CD4-positive, CD25-positive, alpha-beta regulatory T cell (primary cell): Measurements from ENCODE around the gene CCS. TPM values are rescaled to one million over a fixed set of nuclear protein-coding genes. Genes with fewer than 3 reads are reported as not detected.

ENCODE experiments used
- ATAC-seq, 2 donors: fragments of 150-1000 bp; cut with Tn5 transposase; one replicate each; pipeline ENCODE4 v1.10.0; 2021; ENCODE audit warnings: low read depth in 2 of 2, moderate number of reproducible peaks in 2 of 2, moderate library complexity in 1 of 2
- DNase-seq, 3 donors: peaks; one replicate each; pipeline versions ENCODE4 v3.0.0 to v3.0.0-alpha.2; 2012 to 2022; ENCODE audit warnings: mixed read lengths in 1 of 3
- H3K27ac ChIP-seq: one replicate; pipeline ENCODE4 v1.7.0; 2013; ENCODE audit warnings: mild to moderate bottlenecking, low read length; ENCODE audit not compliant: insufficient read depth, poor library complexity, severe bottlenecking
- H3K27me3 ChIP-seq: one replicate; pipeline ENCODE4 v1.7.0; 2013; ENCODE audit warnings: low read length; ENCODE audit not compliant: control insufficient read depth, insufficient read depth
- H3K36me3 ChIP-seq: one replicate; pipeline ENCODE4 v1.7.0; 2013; ENCODE audit warnings: mild to moderate bottlenecking, low read length, moderate library complexity; ENCODE audit not compliant: control insufficient read depth, insufficient read depth
- H3K4me1 ChIP-seq: 2 replicates; pipeline ENCODE4 v1.7.0; 2013; ENCODE audit warnings: mild to moderate bottlenecking, low read length; ENCODE audit not compliant: insufficient read depth, control insufficient read depth, poor library complexity, severe bottlenecking
- H3K4me3 ChIP-seq: one replicate; pipeline ENCODE4 v1.7.0; 2013; ENCODE audit warnings: low read depth, mild to moderate bottlenecking, low read length, moderate library complexity
- H3K9me3 ChIP-seq, 2 experiments: 1 replicate in 1 of 2; 2 replicates in 1 of 2; pipeline ENCODE4 v1.7.0; 2013; ENCODE audit warnings: low read length in 2 of 2, mild to moderate bottlenecking in 1 of 2, moderate library complexity in 1 of 2; ENCODE audit not compliant: control insufficient read depth in 2 of 2
- H3K27ac Mint-ChIP-seq, 3 donors: one replicate each; pipeline ENCODE4 v1.8.0; 2020 to 2022; ENCODE audit warnings: mild to moderate bottlenecking in 3 of 3, mixed read lengths in 3 of 3, moderate library complexity in 2 of 3
- H3K27me3 Mint-ChIP-seq: one replicate; pipeline ENCODE4 v1.8.0; 2022; ENCODE audit warnings: mild to moderate bottlenecking, mixed read lengths
- H3K36me3 Mint-ChIP-seq: one replicate; pipeline ENCODE4 v1.8.0; 2020; ENCODE audit warnings: mixed read lengths
- H3K4me1 Mint-ChIP-seq, 4 donors: one replicate each; pipeline ENCODE4 v1.8.0; 2020 to 2022; ENCODE audit warnings: mixed read lengths in 4 of 4, mild to moderate bottlenecking in 1 of 4
- H3K4me3 Mint-ChIP-seq, 4 donors: one replicate each; pipeline ENCODE4 v1.8.0; 2020 to 2022; ENCODE audit warnings: mild to moderate bottlenecking in 4 of 4, mixed read lengths in 4 of 4, moderate library complexity in 3 of 4
- H3K9me3 Mint-ChIP-seq, 7 donors: one replicate each; pipeline ENCODE4 v1.8.0; 2020 to 2022; ENCODE audit warnings: mixed read lengths in 7 of 7, mild to moderate bottlenecking in 3 of 7, moderate library complexity in 2 of 7
- polyA plus RNA-seq, 4 donors: library from polyadenylated mRNA; unstranded; fragments of 300-500 nt; fragmentation: Illumina TruSeq; gene quantifications; one replicate each; pipeline ENCODE4 v1.2.3, GENCODE V29; 2021
- total RNA-seq: library from RNA; stranded (reverse); gene quantifications from one replicate; pipeline ENCODE4 v1.2.3, GENCODE V29; 2022

Gene CCS
- total and polyA plus RNA-seq, 5 donors from 2014 or later = 31.0 to 37.8 (median 34.2) TPM

GRCh38 chr11:66547662-66548009, 45.3 kb upstream of the CCS start:
- H3K27ac Mint-ChIP-seq = no peak overlapping the region
- peak overlapping the region in 2 of 4 donors; percentile 75 to 82 for H3K4me3 Mint-ChIP-seq
- no peaks in the 10 kb centered on the region for H3K9me3 ChIP-seq
- H3K9me3 Mint-ChIP-seq = no peaks in the 10 kb centered on the region
- no peaks in the 10 kb centered on the region for H3K27me3 ChIP-seq
- peaks cover 43% of the 10 kb centered on the region for H3K4me1 ChIP-seq
- H3K4me3 ChIP-seq = no peak overlapping the region
- peaks cover 9 to 32% (median 13%) of the 10 kb centered on the region in 4 donors for H3K4me1 Mint-ChIP-seq
- no peaks in the 10 kb centered on the region for H3K36me3 ChIP-seq
- H3K27ac ChIP-seq = no peak overlapping the region
- peaks cover 3% of the 10 kb centered on the region for H3K36me3 Mint-ChIP-seq
- ATAC-seq = no peak
- peaks cover 5% of the 10 kb centered on the region for H3K27me3 Mint-ChIP-seq
- no peak for DNase-seq

DNA sequence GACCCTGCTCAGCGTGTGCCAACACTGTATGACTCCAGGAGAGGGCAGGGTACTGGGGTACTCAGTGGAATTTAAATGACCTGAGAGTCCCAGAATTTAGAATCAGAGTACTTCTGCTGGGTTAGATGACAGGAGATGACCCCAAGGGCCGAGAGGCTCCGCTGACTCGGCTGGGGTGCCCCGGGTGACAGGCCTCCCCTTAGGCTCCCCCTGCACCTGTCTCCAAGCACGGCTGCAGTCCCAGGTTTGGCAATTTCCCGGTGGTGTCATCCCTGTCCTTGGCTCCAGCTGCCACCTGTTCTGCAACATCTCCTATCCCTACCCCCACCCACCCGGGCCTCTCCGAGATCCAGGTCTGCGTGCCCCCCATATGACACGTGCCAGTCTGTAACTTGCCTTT, 44.9 kb upstream of the CCS start:
- no peak overlapping the region for H3K27ac Mint-ChIP-seq
- Histone ChIP-seq H3K27ac (no peak overlapping the region), H3K36me3 (no peaks in the 10 kb centered on the region), H3K4me3 (no peak overlapping the region), H3K4me1 (peaks cover 43% of the 10 kb centered on the region), H3K9me3 (no peaks in the 10 kb centered on the region), H3K27me3 (no peaks in the 10 kb centered on the region)
- no peaks in the 10 kb centered on the region for H3K36me3 Mint-ChIP-seq
- peaks cover 5% of the 10 kb centered on the region for H3K27me3 Mint-ChIP-seq
- peak overlapping the region; percentile 47 to 82 (median 64) for H3K4me3 Mint-ChIP-seq
- ATAC-seq = no peak
- H3K4me1 Mint-ChIP-seq = peaks cover 9 to 28% (median 13%) of the 10 kb centered on the region in 4 donors
- no peaks in the 10 kb centered on the region for H3K9me3 Mint-ChIP-seq
- no peak for DNase-seq

DNA sequence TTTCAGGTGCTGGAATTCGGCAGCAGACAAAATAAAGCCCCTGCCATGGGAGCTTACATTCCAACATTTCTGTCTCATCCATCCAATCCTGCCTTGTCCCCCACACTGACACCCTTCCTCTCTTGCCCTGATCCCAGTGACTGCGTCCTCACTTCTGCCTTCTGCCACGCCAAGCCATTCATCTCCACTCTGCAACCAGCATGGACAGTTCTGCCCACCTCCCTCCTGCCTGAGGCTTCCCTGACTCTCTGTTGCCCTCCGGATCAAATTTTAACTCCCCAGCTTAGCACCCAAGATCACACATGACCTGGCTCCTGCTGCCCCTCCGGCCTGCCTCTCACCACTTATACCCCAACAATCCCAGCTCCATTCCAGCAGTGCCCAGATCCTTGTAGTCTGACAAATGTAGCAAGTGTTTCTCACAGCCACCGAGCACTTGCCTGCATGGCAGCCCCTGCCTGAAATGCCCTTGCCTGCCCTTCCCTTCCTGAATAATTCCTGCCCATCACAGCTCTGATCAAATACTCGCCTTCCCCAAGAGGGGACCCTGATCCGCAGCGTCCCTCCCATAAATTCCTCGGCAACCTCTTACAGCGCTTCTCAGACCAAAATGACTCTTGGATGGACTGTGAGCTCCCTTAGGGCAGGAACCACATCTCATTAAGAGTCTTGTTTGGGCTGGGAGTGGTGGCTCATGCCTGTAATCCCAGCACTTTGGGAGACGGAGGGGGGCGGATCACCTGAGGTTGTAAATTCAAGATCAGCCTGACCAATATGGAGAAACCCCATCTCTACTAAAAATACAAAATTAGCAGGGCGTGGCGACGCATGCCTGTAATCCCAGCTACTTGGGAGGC, 44.0 kb upstream of the CCS start:
- Mint-ChIP-seq H3K4me3 (peak overlapping the region; percentile 10 to 79 (median 61)), H3K9me3 (no peaks in the 10 kb centered on the region), H3K4me1 (peaks cover 9 to 18% (median 10%) of the 10 kb centered on the region in 4 donors), H3K27me3 (peaks cover 5% of the 10 kb centered on the region), H3K36me3 (no peaks in the 10 kb centered on the region), H3K27ac (peak overlapping the region in 2 of 3 donors; percentile 55 to 56)
- Histone ChIP-seq H3K4me1 (peaks cover 33% of the 10 kb centered on the region), H3K27me3 (no peaks in the 10 kb centered on the region), H3K4me3 (no peak overlapping the region), H3K27ac (no peak overlapping the region), H3K36me3 (no peaks in the 10 kb centered on the region), H3K9me3 (no peaks in the 10 kb centered on the region)
- no peak for ATAC-seq
- DNase-seq = no peak

DNA sequence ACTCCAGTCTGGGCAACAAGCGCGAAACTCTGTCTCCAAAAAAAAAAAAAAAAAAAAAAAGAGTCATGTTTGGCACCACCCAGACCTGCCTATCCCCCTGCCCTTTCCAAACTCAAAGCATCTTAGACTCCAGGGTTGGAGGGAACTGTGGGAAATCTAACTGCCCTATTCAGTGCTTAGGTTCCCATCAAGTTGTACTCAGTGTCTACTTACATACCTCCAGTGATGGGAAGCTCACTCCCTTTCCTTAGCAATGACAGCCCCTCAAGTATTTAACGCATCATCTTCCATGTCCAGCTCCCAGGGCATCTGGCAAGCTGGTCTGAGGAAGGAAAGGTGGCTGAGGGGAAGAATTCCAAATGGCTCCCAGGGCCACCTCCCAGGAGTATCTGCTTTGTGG, 43.3 kb upstream of the CCS start:
- Mint-ChIP-seq H3K36me3 (no peaks in the 10 kb centered on the region), H3K27me3 (peaks cover 5% of the 10 kb centered on the region), H3K4me1 (peaks cover 4 to 13% (median 5%) of the 10 kb centered on the region in 4 donors), H3K9me3 (no peaks in the 10 kb centered on the region), H3K27ac (no peak overlapping the region), H3K4me3 (peak overlapping the region in 1 of 4 donors; percentile 75)
- H3K27ac ChIP-seq = no peak overlapping the region
- no peak overlapping the region for H3K4me3 ChIP-seq
- no peak for ATAC-seq
- no peaks in the 10 kb centered on the region for H3K27me3 ChIP-seq
- no peaks in the 10 kb centered on the region for H3K36me3 ChIP-seq
- no peaks in the 10 kb centered on the region for H3K9me3 ChIP-seq
- H3K4me1 ChIP-seq = peaks cover 26% of the 10 kb centered on the region
- DNase-seq = no peak

GRCh38 chr11:66550887-66551286, 42.1 kb upstream of the CCS start:
- H3K27ac Mint-ChIP-seq = no peak overlapping the region
- Histone ChIP-seq H3K4me1 (peaks cover 14% of the 10 kb centered on the region), H3K27ac (no peak overlapping the region), H3K36me3 (no peaks in the 10 kb centered on the region), H3K4me3 (no peak overlapping the region), H3K9me3 (no peaks in the 10 kb centered on the region), H3K27me3 (no peaks in the 10 kb centered on the region)
- DNase-seq = no peak
- H3K4me3 Mint-ChIP-seq = no peak overlapping the region
- H3K9me3 Mint-ChIP-seq = peaks cover 0 to 1% (median 0%) of the 10 kb centered on the region in 7 donors
- peaks cover 5% of the 10 kb centered on the region for H3K27me3 Mint-ChIP-seq
- H3K36me3 Mint-ChIP-seq = no peaks in the 10 kb centered on the region
- H3K4me1 Mint-ChIP-seq = peaks cover 0 to 5% (median 3%) of the 10 kb centered on the region in 4 donors
- no peak for ATAC-seq

DNA sequence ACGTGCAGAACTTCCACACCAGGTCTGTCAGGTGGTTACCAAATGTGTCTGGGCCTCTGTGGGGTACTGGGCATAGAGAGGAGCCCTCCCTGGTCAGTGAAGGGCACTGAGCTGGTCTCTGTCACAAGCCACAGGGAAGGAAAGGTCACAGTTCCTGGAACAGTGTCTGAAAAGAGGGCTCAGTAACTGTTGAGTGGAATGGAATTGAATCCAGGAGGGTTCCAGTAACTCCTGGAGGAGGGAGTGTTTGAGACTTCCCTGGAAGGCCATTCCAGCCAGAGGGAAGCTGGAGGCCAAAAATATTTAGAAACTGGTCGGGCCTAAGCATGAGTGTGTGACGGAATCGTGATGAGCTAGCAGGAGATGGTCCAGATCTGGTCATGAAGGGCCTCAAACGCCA, 38.4 kb upstream of the CCS start:
- Histone ChIP-seq H3K4me3 (no peak overlapping the region), H3K4me1 (peaks cover 6% of the 10 kb centered on the region), H3K27ac (no peak overlapping the region), H3K27me3 (peaks cover 2% of the 10 kb centered on the region), H3K36me3 (no peaks in the 10 kb centered on the region), H3K9me3 (no peaks in the 10 kb centered on the region)
- H3K27ac Mint-ChIP-seq = no peak overlapping the region
- peaks cover 0 to 1% (median 0%) of the 10 kb centered on the region in 7 donors for H3K9me3 Mint-ChIP-seq
- ATAC-seq (no peak), DNase-seq (no peak)
- no peaks in the 10 kb centered on the region for H3K27me3 Mint-ChIP-seq
- H3K36me3 Mint-ChIP-seq = no peaks in the 10 kb centered on the region
- no peak overlapping the region for H3K4me3 Mint-ChIP-seq
- peaks cover 0 to 8% (median 2%) of the 10 kb centered on the region in 4 donors for H3K4me1 Mint-ChIP-seq

DNA sequence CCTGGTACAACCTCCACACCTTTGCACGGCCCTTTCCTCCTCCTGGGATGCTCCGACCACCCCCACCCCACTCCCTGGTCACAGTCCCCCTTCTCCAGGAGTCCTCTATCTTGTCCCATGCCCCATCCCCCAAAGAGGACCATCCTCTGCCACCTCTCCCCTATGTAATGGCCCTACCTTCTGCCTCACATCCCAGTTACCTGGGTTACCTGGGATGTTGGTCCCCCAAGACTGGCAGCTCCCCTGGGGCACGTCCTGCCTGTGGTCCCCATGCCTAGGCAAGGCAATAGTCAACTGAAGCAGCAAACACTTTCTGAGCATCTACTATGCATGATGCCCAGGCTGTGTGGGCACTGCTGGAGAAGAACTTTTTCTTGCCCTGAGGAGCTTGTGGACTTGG, 37.6 kb upstream of the CCS start:
- no peak for ATAC-seq

DNA sequence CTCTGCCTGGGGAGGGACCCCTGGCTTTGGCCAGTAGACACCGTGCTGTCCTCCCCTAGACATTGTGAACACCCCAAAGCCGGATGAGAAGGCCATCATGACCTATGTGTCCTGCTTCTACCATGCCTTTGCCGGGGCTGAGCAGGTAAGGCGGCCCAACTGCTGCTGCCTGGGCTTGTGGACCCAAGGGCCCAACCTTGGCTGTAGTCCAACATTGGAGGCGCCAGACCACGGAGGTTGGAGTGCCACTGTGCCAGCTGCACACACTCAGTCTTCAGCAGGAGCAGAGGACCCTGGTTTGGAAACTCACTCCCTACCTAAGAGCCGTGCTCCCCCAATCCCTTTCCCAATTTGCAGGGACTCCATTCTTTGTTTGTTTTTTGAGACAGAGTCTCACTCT, 36.9 kb upstream of the CCS start:
- no peaks in the 10 kb centered on the region for H3K36me3 Mint-ChIP-seq
- peaks cover 0 to 1% (median 0%) of the 10 kb centered on the region in 7 donors for H3K9me3 Mint-ChIP-seq
- Histone ChIP-seq H3K4me1 (peaks cover 6% of the 10 kb centered on the region), H3K9me3 (no peaks in the 10 kb centered on the region), H3K4me3 (no peak overlapping the region), H3K27ac (no peak overlapping the region), H3K36me3 (no peaks in the 10 kb centered on the region), H3K27me3 (peaks cover 2% of the 10 kb centered on the region)
- H3K4me3 Mint-ChIP-seq = no peak overlapping the region
- no peak for DNase-seq
- H3K27ac Mint-ChIP-seq = no peak overlapping the region
- H3K27me3 Mint-ChIP-seq = no peaks in the 10 kb centered on the region
- H3K4me1 Mint-ChIP-seq = peaks cover 0 to 8% (median 2%) of the 10 kb centered on the region in 4 donors
- ATAC-seq = no peak

More for the DNA sequence above, 37.6 kb upstream of the CCS start:
- Histone ChIP-seq H3K27ac (no peak overlapping the region), H3K4me3 (no peak overlapping the region), H3K9me3 (no peaks in the 10 kb centered on the region), H3K4me1 (peaks cover 6% of the 10 kb centered on the region), H3K27me3 (peaks cover 2% of the 10 kb centered on the region), H3K36me3 (no peaks in the 10 kb centered on the region)
- no peak for DNase-seq
- Mint-ChIP-seq H3K27ac (no peak overlapping the region), H3K36me3 (no peaks in the 10 kb centered on the region), H3K4me3 (no peak overlapping the region), H3K27me3 (no peaks in the 10 kb centered on the region), H3K4me1 (peaks cover 0 to 8% (median 2%) of the 10 kb centered on the region in 4 donors), H3K9me3 (peaks cover 0 to 1% (median 0%) of the 10 kb centered on the region in 7 donors)
